CD4-positive, alpha-beta T cell treated with Interleukin-15 for 1 hour (primary cell): ENCODE data around the gene NUP210.

ENCODE experiments used
- DNase-seq: peaks from one replicate; pipeline ENCODE4 v3.0.0-alpha.2; 2020

NUP210 gene

DNA sequence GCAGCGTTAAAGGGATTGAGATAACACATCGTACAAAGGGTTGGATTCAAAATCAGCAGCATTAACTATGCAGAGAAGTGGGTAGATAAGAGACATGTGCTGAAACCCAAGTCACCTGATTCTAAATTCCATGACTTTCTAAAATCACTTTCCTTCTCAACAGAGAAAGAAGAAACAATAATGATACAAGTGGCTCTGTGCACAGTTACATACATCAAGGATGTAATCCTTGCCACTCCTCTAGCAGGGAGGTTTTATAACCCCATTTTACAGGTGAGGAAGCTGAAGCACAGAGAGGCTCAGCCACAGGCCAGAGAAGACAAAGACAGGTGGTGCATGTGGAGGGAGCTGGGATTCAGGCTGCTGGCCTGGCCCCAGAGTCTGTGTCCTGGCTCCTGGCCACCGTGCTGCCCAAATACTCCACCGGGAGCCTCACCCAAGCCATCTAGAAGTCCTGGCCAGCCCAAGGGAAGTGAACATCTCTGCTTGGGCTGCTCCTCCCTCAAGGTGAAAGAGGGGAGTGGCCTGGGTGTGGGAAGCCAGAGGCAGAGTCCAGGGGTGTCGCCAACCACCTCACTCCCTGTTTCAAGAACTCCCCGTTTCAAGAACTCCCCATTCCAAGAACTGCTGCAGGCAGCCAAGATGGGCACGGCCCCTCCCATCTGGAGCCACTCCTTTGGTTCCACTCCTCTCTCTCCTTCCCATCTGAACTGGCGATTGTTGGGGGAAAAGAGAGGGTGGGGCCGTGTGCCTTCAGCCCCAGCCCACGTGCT, 147.1 kb downstream of the NUP210 start:
- no peak for DNase-seq

DNA sequence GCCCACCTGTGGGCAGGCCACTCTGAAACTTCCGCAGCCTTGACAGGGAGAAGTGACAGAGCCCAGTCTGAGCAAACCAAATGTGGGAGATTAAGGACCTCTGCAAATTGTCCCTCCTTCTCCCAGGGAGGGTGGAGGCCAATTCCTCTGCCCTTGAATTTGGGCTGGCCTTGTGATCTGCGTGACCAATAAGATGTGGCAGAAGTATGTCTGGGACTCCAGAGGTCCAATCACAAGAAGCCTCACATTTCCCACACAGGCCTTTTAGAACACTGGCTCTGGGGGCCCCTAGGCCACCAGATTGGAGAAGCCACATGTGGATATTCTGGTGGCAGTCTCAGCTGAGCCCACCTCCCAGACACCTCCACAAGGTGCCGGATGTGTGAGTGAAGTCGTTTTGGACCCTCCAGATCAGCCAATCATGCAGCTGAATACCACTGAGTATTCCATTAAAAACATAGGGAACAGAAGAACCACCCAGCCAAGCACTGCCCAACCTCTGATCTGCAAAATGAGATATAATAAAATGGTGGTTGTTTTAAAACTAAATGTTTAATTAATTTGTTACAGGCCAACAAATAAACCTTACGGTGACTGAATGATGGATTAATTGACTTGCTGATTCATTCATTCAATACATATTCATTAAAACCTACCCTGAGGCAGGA, 150.3 kb downstream of the NUP210 start:
- DNase-seq: no peak

DNA sequence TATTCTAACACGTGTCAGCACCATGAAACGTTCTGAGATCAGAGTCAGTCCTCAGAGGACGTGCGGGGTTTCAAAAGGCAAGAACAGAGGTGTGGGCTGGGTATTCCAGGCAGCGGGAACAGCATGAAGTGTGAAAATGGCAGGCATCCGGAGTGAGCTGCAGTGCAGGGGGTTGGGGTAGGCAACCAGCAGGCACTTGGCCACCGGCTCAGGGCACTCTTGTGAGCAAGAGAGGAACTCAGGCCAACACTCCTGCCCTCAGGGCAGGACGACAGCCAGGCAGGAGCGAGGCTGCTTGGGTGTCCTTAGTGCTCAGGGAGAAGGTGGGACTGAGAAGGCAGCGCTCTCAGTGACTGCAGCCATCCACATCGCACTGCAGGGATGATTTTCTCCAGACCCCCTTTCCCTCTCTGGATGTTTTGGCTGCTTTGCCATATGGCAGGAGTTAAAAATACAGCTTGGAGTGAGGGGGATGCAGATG, 151.1 kb downstream of the NUP210 start:
- DNase-seq: no peak

DNA sequence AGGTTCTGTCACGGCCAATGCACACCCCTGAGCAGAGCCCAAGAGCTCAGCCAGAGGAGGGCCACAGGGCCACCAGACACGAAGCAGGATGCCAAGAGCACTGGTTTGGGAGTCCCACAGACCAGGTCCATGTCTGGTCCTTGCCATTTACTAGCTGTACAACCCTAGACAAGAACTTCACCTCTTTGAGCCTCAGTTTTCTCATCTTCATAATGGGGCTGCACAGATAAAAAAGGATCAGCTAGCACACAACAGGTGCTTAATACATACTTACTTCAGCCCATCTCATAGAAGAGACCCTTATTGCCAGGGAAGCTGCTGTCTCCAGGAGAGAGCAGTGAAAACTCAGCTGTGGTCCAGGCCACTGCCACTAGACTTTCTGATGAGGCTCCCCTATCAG, 152.0 kb downstream of the NUP210 start:
- no peak for DNase-seq

DNA sequence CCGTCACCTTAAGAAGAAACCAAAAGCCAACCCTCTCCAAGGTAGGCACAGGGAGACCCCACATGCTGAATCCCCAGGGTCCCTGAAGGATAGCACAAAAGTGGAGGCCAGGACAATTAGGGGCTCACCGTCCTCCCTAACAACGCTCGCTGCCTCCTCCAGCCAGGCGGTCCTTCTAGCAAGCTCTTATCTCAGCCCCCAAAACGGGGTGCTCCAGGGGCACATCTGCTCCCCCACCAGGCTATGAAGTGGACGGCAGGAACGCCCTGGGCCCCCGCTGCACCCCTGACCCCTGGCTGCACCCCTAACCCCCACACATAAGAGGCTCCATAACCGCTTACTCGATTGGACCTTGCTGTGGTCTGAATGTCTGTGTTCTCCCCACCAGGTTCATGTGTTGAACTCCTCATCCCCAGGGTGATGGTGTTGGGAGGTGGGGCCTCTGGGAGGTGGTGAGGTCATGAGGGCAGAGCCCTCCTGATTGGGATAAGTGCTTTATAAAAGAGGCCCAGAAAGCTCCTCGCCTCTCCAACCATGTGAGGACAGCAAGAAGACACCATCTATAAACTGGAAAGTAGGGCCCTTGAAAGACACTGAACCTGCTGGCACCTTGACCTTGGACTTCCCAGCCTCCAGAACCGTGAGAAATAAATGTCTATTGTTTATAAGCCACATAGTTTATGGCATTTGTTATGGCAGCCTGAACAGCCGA, 153.3 kb downstream of the NUP210 start:
- no peak for DNase-seq
